Body of pancreas (tissue), 4 donors: Measurements from ENCODE around the gene PIF1. TPM values are rescaled to one million over a fixed set of nuclear protein-coding genes. Genes with fewer than 3 reads are reported as not detected.

Experiments
- ATAC-seq: fragments of 150-250 bp; one replicate; pipeline ENCODE4 v1.9.1; 2016
- DNase-seq, 4 donors: peaks; one replicate each; pipeline ENCODE4 v3.0.0-alpha.2; 2019
- H3K27ac ChIP-seq, 4 donors: fragments of 200-600 bp; sonication (generic); 1 replicate in 3 of 4; 2 replicates in 1 of 4; pipeline versions ENCODE4 v1.5.1 to v1.6.1; 2016 to 2019; ENCODE audit warnings: mild to moderate bottlenecking in 1 of 4, mixed read lengths in 1 of 4, moderate library complexity in 1 of 4
- H3K27me3 ChIP-seq, 2 donors: fragments of 200-600 bp; sonication (generic); one replicate each; pipeline ENCODE4 v1.6.0; 2016; ENCODE audit warnings: mild to moderate bottlenecking in 1 of 2
- H3K36me3 ChIP-seq, 2 donors: fragments of 200-600 bp; sonication (generic); replicated peaks in 1 of 2; 2 replicates each; pipeline ENCODE4 v1.5.1; 2016; ENCODE audit warnings: low read depth in 2 of 2; ENCODE audit not compliant: insufficient read depth in 1 of 2
- H3K4me1 ChIP-seq: fragments of 200-600 bp; sonication (generic); one replicate; pipeline ENCODE4 v1.6.0; 2016
- H3K4me3 ChIP-seq, 2 donors: fragments of 200-600 bp; sonication (generic); 1 replicate in 1 of 2; 2 replicates in 1 of 2; pipeline ENCODE4 v1.5.1; 2016 to 2019
- H3K9me3 ChIP-seq, 3 donors: fragments of 200-600 bp; sonication (generic); 1 replicate in 2 of 3; 2 replicates in 1 of 3; pipeline ENCODE4 v1.5.1; 2016
- CTCF ChIP-seq, 7 experiments: fragments of 450-650 bp in 4 of 7; fragments of 200-600 bp in 3 of 7; sonication (generic) in 3 of 7; IDR thresholded peaks; one replicate each; pipeline ENCODE4 v1.5.1; 2016 to 2019; ENCODE audit warnings: antibody characterized with exemption in 7 of 7
- POLR2A ChIP-seq, 3 donors: fragments of 450-650 bp; IDR thresholded peaks; one replicate each; pipeline ENCODE4 v1.6.1; 2016; ENCODE audit warnings: antibody characterized with exemption in 3 of 3, mild to moderate bottlenecking in 2 of 3
- WGBS, 2 donors: methylation state at CpG; one replicate each; pipeline ENCODE4 v1.1.5; 2017; 5-methylcytosine and 5-hydroxymethylcytosine counted together
- intact Hi-C: fragments of 100-400 bp; cut with DNase I; formaldehyde crosslinking; loops from one replicate; pipeline ENCODE4 v1.15.1; 2023
- total RNA-seq, 2 donors: library from RNA; depleted of rRNA; stranded (reverse); fragments of >200 nt; gene quantifications; one replicate each; pipeline ENCODE4 v1.1.0, GENCODE V29; 2016

Gene PIF1
- total RNA-seq, 2 donors from 2014 or later, result not detected

GRCh38 chr15:64865126-64865997, 39.9 kb upstream of the PIF1 start:
- Histone ChIP-seq H3K4me1 (no peaks in the 10 kb centered on the region), H3K9me3 (no peaks in the 10 kb centered on the region), H3K27me3 (no peaks in the 10 kb centered on the region), H3K4me3 (no peak overlapping the region), H3K27ac (no peak overlapping the region), H3K36me3 (no peaks in the 10 kb centered on the region)
- ATAC-seq, result no peak
- WGBS, 2 donors, result 95 to 96% methylated on average over 7 to 12 of the region's 12 CpGs
- intact Hi-C loops, result no loop called here
- DNase-seq, result no peak
- TF ChIP-seq CTCF (IDR thresholded peaks at IDR 0.05) (no peak), POLR2A (IDR thresholded peaks at IDR 0.05) (no peak)

GRCh38 chr15:64864068-64864467, 38.6 kb upstream of the PIF1 start:
- no peak overlapping the region for H3K27ac ChIP-seq
- intact Hi-C loops, result no loop called here
- H3K27me3 ChIP-seq, result no peaks in the 10 kb centered on the region
- 91 to 92% methylated on average over 1 of the region's 1 CpG for WGBS, 2 donors
- TF ChIP-seq POLR2A (IDR thresholded peaks at IDR 0.05) (no peak), CTCF (IDR thresholded peaks at IDR 0.05) (no peak)
- ATAC-seq (no peak), DNase-seq (no peak)
- H3K4me3 ChIP-seq, result no peak overlapping the region
- no peaks in the 10 kb centered on the region for H3K36me3 ChIP-seq
- H3K4me1 ChIP-seq, result no peaks in the 10 kb centered on the region
- H3K9me3 ChIP-seq, result no peaks in the 10 kb centered on the region

GRCh38 chr15:64862408-64862807, 37.0 kb upstream of the PIF1 start:
- TF ChIP-seq CTCF (IDR thresholded peaks at IDR 0.05) (no peak), POLR2A (IDR thresholded peaks at IDR 0.05) (no peak)
- H3K27me3 ChIP-seq, result no peaks in the 10 kb centered on the region
- DNase-seq, result no peak
- intact Hi-C loops, result no loop called here
- WGBS, 2 donors, result 91 to 100% methylated on average over 1 of the region's 1 CpG
- no peak overlapping the region for H3K27ac ChIP-seq
- no peaks in the 10 kb centered on the region for H3K9me3 ChIP-seq
- H3K36me3 ChIP-seq, result no peaks in the 10 kb centered on the region
- H3K4me1 ChIP-seq, result peaks cover 9% of the 10 kb centered on the region
- no peak overlapping the region for H3K4me3 ChIP-seq
- no peak for ATAC-seq

- intact Hi-C loops, result no loop called here
- ATAC-seq (no peak), DNase-seq (no peak)
- Histone ChIP-seq H3K27me3 (no peaks in the 10 kb centered on the region), H3K9me3 (no peaks in the 10 kb centered on the region), H3K4me1 (peaks cover 14% of the 10 kb centered on the region), H3K4me3 (no peak overlapping the region), H3K27ac (no peak overlapping the region), H3K36me3 (no peaks in the 10 kb centered on the region)
- no peak for TF ChIP-seq CTCF (IDR thresholded peaks at IDR 0.05)
- TF ChIP-seq POLR2A (IDR thresholded peaks at IDR 0.05), result no peak
- WGBS, 2 donors, result 82 to 91% methylated on average over 4 of the region's 4 CpGs
Observed at GRCh38 chr15:64861960-64862359, 36.5 kb upstream of the PIF1 start.

- DNase-seq (no peak), ATAC-seq (no peak)
- 73 to 85% methylated on average over 2 to 11 of the region's 11 CpGs for WGBS, 2 donors
- intact Hi-C loops, result no loop called here
- Histone ChIP-seq H3K27me3 (no peaks in the 10 kb centered on the region), H3K9me3 (no peaks in the 10 kb centered on the region), H3K27ac (no peak overlapping the region), H3K4me1 (peaks cover 17% of the 10 kb centered on the region), H3K36me3 (no peaks in the 10 kb centered on the region), H3K4me3 (no peak overlapping the region)
- TF ChIP-seq CTCF (IDR thresholded peaks at IDR 0.05) (no peak), POLR2A (IDR thresholded peaks at IDR 0.05) (no peak)
Observed at GRCh38 chr15:64861331-64861730, 35.9 kb upstream of the PIF1 start.
